ENCODE data around the gene SIK2. TPM values are rescaled to one million over a fixed set of nuclear protein-coding genes. Genes with fewer than 3 reads are reported as not detected.

Gene SIK2
- total RNA-seq, 1 experiment from 2014 or later: 13.0 TPM

- ATAC-seq: no peak
- no peak for DNase-seq (ENCODE audit: low read depth, low spot score)
- no TSS peak for BruUV-seq (replicated peaks)
- H3K27me3 ChIP-seq (ENCODE audit: insufficient read depth, low read length): no peaks in the 10 kb centered on the region
- no peak for TF ChIP-seq TCF7L2 (IDR thresholded peaks at IDR 0.05; ENCODE audit: borderline replicate concordance, extremely low read depth, insufficient read depth, insufficient read length)
- no peak for TF ChIP-seq ZBTB33 (IDR thresholded peaks at IDR 0.05; ENCODE audit: extremely low read depth, insufficient replicate concordance, low read length)
- TF ChIP-seq ZNF274 (IDR thresholded peaks at IDR 0.05; ENCODE audit: low read depth, low read length): no peak
- no peak for TF ChIP-seq ELF1 (IDR thresholded peaks at IDR 0.05; ENCODE audit: borderline replicate concordance, low read depth)
- TF ChIP-seq CEBPB (IDR thresholded peaks at IDR 0.05; ENCODE audit: low read depth): no peak
- TF ChIP-seq ATF3 (IDR thresholded peaks at IDR 0.05): no peak
- no peak for TF ChIP-seq EZH2phosphoT487 (IDR thresholded peaks at IDR 0.05; ENCODE audit: borderline replicate concordance)
- no peak for TF ChIP-seq JUND (IDR thresholded peaks at IDR 0.05)
- POLR2A ChIA-PET: interaction anchor here (0.7 kb wide), 1 partner anchor 8 kb away, joined by 3 read pairs; no protein-coding TSS in a partner anchor
- RAD21 ChIA-PET (ENCODE audit: low non-redundant PET in 1 of 2, low total read pairs in 2 of 2, uncharacterized antibody in 2 of 2, unreplicated experiment in 2 of 2): no interaction called here
- H4K20me1 ChIP-seq (ENCODE audit: insufficient read depth): no peaks in the 10 kb centered on the region
- peaks cover 0 to 3% of the 10 kb centered on the region in 2 experiments; a peak in 2 of 4 replicates for H3K4me1 ChIP-seq (ENCODE audit: control insufficient read depth in 1 of 2, insufficient read depth in 2 of 2, low read length in 2 of 2)
- H3K4me2 ChIP-seq (ENCODE audit: low read length): no peak overlapping the region
- no peak overlapping the region for H3K9ac ChIP-seq (ENCODE audit: low read length)
- CTCF ChIA-PET: interaction anchor here (1.4 kb wide), 1 partner anchor 181 kb away, joined by 3 read pairs; no protein-coding TSS in a partner anchor
- H3K36me3 ChIP-seq (ENCODE audit: control insufficient read depth in 1 of 2, insufficient read depth in 2 of 2, low read length in 2 of 2): no peaks in the 10 kb centered on the region
- no peak overlapping the region for H2AFZ ChIP-seq (ENCODE audit: low read depth, low read length, poor library complexity, severe bottlenecking)
- H3K4me3 ChIP-seq (replicated peaks in 1 of 2; ENCODE audit: low read depth in 1 of 2, low read length in 2 of 2): no peak overlapping the region
- H3K9me2 ChIP-seq (ENCODE audit: insufficient read depth): no peaks in the 10 kb centered on the region
- intact Hi-C loops (cut with micrococcal nuclease): no loop called here
- no peaks in the 10 kb centered on the region for H3K9me3 ChIP-seq (ENCODE audit: control insufficient read depth in 1 of 2, insufficient read depth in 1 of 2, low read depth in 1 of 2, low read length in 2 of 2)
- H3K79me2 ChIP-seq (ENCODE audit: insufficient read depth, low read length): no peaks in the 10 kb centered on the region
- no peak overlapping the region for H3K27ac ChIP-seq (ENCODE audit: low read depth, low read length)
These were observed 5.9 kb upstream of the SIK2 start for GRCh38 chr11:111596319-111596718.

All from HCT116 (cell line).